ENCODE results near the gene TMEM132C.

- TF ChIP-seq EZH2 (optimal IDR thresholded peaks at IDR 0.05; ENCODE audit: low read depth, low read length) (no peak), CTCF (IDR thresholded peaks at IDR 0.05; ENCODE audit: low read length) (no peak)
Observed at GRCh38 chr12:128611736-128612135, 344.8 kb downstream of the TMEM132C start.

Measured in MM.1S (cell line).